B cell (primary cell): ENCODE results near the gene TSPAN15. TPM values are rescaled to one million over a fixed set of nuclear protein-coding genes. Genes with fewer than 3 reads are reported as not detected.

ENCODE experiments used
- ATAC-seq: fragments of 200-7000 bp; cut with Tn5 transposase; one replicate; pipeline ENCODE4 v1.10.0; 2021; ENCODE audit warnings: low read depth, mild to moderate bottlenecking, moderate number of reproducible peaks, moderate library complexity
- CTCF ChIA-PET: fragments of 350-600 bp; sonication (Branson Sonifier 250); formaldehyde crosslinking; loops from one replicate; lab custom pipeline; 2021; ENCODE audit warnings: antibody characterized with exemption, inconsistent platforms; lab: Charles Lee
- POLR2A ChIA-PET: fragments of 350-600 bp; sonication (Branson Sonifier 250); formaldehyde crosslinking; loops from one replicate; lab custom pipeline; 2021; ENCODE audit warnings: antibody characterized with exemption; lab: Charles Lee
- DNase-seq: peaks from one replicate; pipeline ENCODE4 v3.0.0; 2013
- H2AFZ ChIP-seq: 2 replicates; pipeline ENCODE4 v1.6.1; 2012; ENCODE audit warnings: mild to moderate bottlenecking, low read depth, low read length; ENCODE audit not compliant: insufficient read depth, poor library complexity, severe bottlenecking
- H3K27ac ChIP-seq, 2 donors: 1 replicate in 1 of 2; 2 replicates in 1 of 2; pipeline ENCODE4 v1.5.1; 2012 to 2013; ENCODE audit warnings: low read length in 2 of 2, mild to moderate bottlenecking in 2 of 2, moderate library complexity in 1 of 2
- H3K27me3 ChIP-seq, 4 experiments: fragments of 200-600 bp in 1 of 4; sonication (generic) in 1 of 4; replicated peaks in 1 of 4; 1 replicate in 2 of 4; 2 replicates in 2 of 4; pipeline versions ENCODE4 v1.6.1 to v1.7.0; 2013 to 2016; ENCODE audit warnings: low read length in 3 of 4, mild to moderate bottlenecking in 2 of 4, mixed read lengths in 1 of 4, moderate library complexity in 1 of 4; ENCODE audit not compliant: insufficient read depth in 4 of 4, control insufficient read depth in 3 of 4; ENCODE audit errors: control extremely low read depth in 1 of 4
- H3K36me3 ChIP-seq, 2 experiments: replicated peaks in 1 of 2; 1 replicate in 1 of 2; 2 replicates in 1 of 2; pipeline versions ENCODE4 v1.6.1 to v1.7.1; 2013; ENCODE audit warnings: low read length in 1 of 2; ENCODE audit not compliant: insufficient read depth in 2 of 2, control insufficient read depth in 1 of 2; ENCODE audit errors: control extremely low read depth in 1 of 2, extremely low read depth in 1 of 2
- H3K4me1 ChIP-seq, 2 donors: fragments of 200-600 bp in 1 of 2; sonication (generic) in 1 of 2; 1 replicate in 1 of 2; 2 replicates in 1 of 2; pipeline versions ENCODE4 v1.5.1 to v1.6.1; 2013 to 2017; ENCODE audit warnings: low read length in 2 of 2; ENCODE audit not compliant: control insufficient read depth in 2 of 2, insufficient read depth in 2 of 2
- H3K4me2 ChIP-seq: replicated peaks from 2 replicates; pipeline ENCODE3; 2012; ENCODE audit warnings: mild to moderate bottlenecking, low read depth, low read length; ENCODE audit not compliant: poor library complexity, severe bottlenecking
- H3K4me3 ChIP-seq, 5 experiments: fragments of 200-600 bp in 1 of 5; sonication (generic) in 1 of 5; 1 replicate in 3 of 5; 2 replicates in 2 of 5; pipeline versions ENCODE4 v1.5.1 to v1.7.0; 2011 to 2016; ENCODE audit warnings: low read length in 4 of 5, mild to moderate bottlenecking in 4 of 5, low read depth in 2 of 5, control low read depth in 1 of 5, moderate library complexity in 1 of 5; ENCODE audit not compliant: insufficient read depth in 1 of 5; ENCODE audit errors: control extremely low read depth in 1 of 5, extremely low read depth in 1 of 5
- H3K79me2 ChIP-seq: fragments of 200-600 bp; sonication (generic); one replicate; pipeline ENCODE4 v1.6.0; 2016; ENCODE audit warnings: low read length; ENCODE audit not compliant: control insufficient read depth, insufficient read depth
- H3K9ac ChIP-seq: fragments of 200-600 bp; sonication (generic); 2 replicates; pipeline ENCODE4 v1.6.1; 2017; ENCODE audit warnings: mild to moderate bottlenecking, low read length, moderate library complexity
- H3K9me3 ChIP-seq, 3 donors: one replicate each; pipeline versions ENCODE4 v1.6.1 to v1.7.1; 2013; ENCODE audit warnings: low read length in 2 of 3; ENCODE audit not compliant: control insufficient read depth in 2 of 3, insufficient read depth in 1 of 3; ENCODE audit errors: control extremely low read depth in 1 of 3
- H4K20me1 ChIP-seq: 2 replicates; pipeline ENCODE4 v1.6.0; 2012; ENCODE audit warnings: mild to moderate bottlenecking, low read length; ENCODE audit not compliant: insufficient read depth, control insufficient read depth, poor library complexity, severe bottlenecking
- H3K27ac Mint-ChIP-seq: one replicate; pipeline ENCODE4 v1.8.0; 2021; ENCODE audit warnings: mixed read lengths
- H3K27me3 Mint-ChIP-seq: one replicate; pipeline ENCODE4 v1.8.0; 2021; ENCODE audit warnings: mixed read lengths
- H3K4me1 Mint-ChIP-seq: one replicate; pipeline ENCODE4 v1.8.0; 2021; ENCODE audit warnings: mixed read lengths
- H3K4me3 Mint-ChIP-seq: one replicate; pipeline ENCODE4 v1.8.0; 2021; ENCODE audit warnings: mixed read lengths
- H3K9me3 Mint-ChIP-seq: one replicate; pipeline ENCODE4 v1.8.0; 2022; ENCODE audit warnings: mixed read lengths; ENCODE audit not compliant: insufficient read depth
- CTCF ChIP-seq: fragments of 200-600 bp; IDR thresholded peaks from one replicate; pipeline ENCODE4 v1.8.0; 2022; ENCODE audit warnings: antibody characterized with exemption, mild to moderate bottlenecking
- EZH2 ChIP-seq: IDR thresholded peaks from 2 replicates; pipeline ENCODE4 v1.6.1; 2012; ENCODE audit warnings: borderline replicate concordance, low read depth, mild to moderate bottlenecking, moderate library complexity, low read length; ENCODE audit not compliant: insufficient read depth, poor library complexity, severe bottlenecking
- WGBS: methylation state at CpG from one replicate; pipeline ENCODE4 v1.1.5; 2013; ENCODE audit warnings: missing lambda C conversion rate; ENCODE audit not compliant: insufficient coverage; 5-methylcytosine and 5-hydroxymethylcytosine counted together
- intact Hi-C: fragments of 100-400 bp; cut with micrococcal nuclease; formaldehyde crosslinking; loops from one replicate; pipeline ENCODE4 v1.10.0; 2022
- polyA plus RNA-seq: library from polyadenylated mRNA; depleted of rRNA; stranded (reverse); fragments of >200 nt; gene quantifications from 2 replicates; pipeline ENCODE4 v1.2.3, GENCODE V29; 2012
- total RNA-seq, 2 donors: library from RNA; stranded (reverse); fragments of 120-200 nt in 1 of 2; gene quantifications; 1 replicate in 1 of 2; 2 replicates in 1 of 2; pipeline versions ENCODE4 v1.2.3 to v1.2.4, GENCODE V29; 2013 to 2022

Gene TSPAN15
- total and polyA plus RNA-seq, 2 donors (not counting 1 experiment from before 2014, with no cell fraction given), result 0.13 to 0.52 TPM

- Histone ChIP-seq H2AFZ (no peak overlapping the region), H3K9me3 (peaks cover 0 to 9% (median 0%) of the 10 kb centered on the region in 3 donors), H3K4me3 (no peak overlapping the region), H3K27me3 (peaks cover 0 to 4% (median 1%) of the 10 kb centered on the region in 4 experiments), H3K36me3 (no peaks in the 10 kb centered on the region), H3K9ac (no peak overlapping the region), H3K4me1 (peaks cover 21 to 39% of the 10 kb centered on the region in 2 donors), H3K79me2 (no peaks in the 10 kb centered on the region), H3K4me2 (no peak overlapping the region), H3K27ac (no peak overlapping the region), H4K20me1 (no peaks in the 10 kb centered on the region)
- CTCF ChIA-PET, result interaction anchor here (0.6 to 1.3 kb wide), 3 partner anchors 18 to 1200 kb away, joined by 3 to 4 read pairs (median 3); no protein-coding TSS in a partner anchor
- DNase-seq, result no peak
- no peak overlapping the region for H3K4me3 Mint-ChIP-seq
- WGBS, result 60% methylated on average over 3 of the region's 3 CpGs
- ATAC-seq, result no peak
- POLR2A ChIA-PET, result no interaction called here
- peaks cover 15% of the 10 kb centered on the region for H3K27me3 Mint-ChIP-seq
- peaks cover 27% of the 10 kb centered on the region for H3K4me1 Mint-ChIP-seq
- H3K27ac Mint-ChIP-seq, result no peak overlapping the region
- intact Hi-C loops, result no loop called here
- no peak for TF ChIP-seq CTCF
- no peak for TF ChIP-seq EZH2
- H3K9me3 Mint-ChIP-seq, result no peaks in the 10 kb centered on the region
Measured at GRCh38 chr10:69412232-69412790, 39.0 kb upstream of the TSPAN15 start.

GRCh38 chr10:69413221-69413865, 37.9 kb upstream of the TSPAN15 start:
- Mint-ChIP-seq H3K4me3 (no peak overlapping the region), H3K27me3 (peaks cover 20% of the 10 kb centered on the region), H3K27ac (no peak overlapping the region), H3K9me3 (no peaks in the 10 kb centered on the region), H3K4me1 (peaks cover 23% of the 10 kb centered on the region)
- ATAC-seq (no peak), DNase-seq (peak; percentile 69)
- peaks cover 0 to 4% (median 1%) of the 10 kb centered on the region in 4 experiments for H3K27me3 ChIP-seq
- WGBS, result 6% methylated on average over 11 of the region's 13 CpGs
- no peak overlapping the region for H3K27ac ChIP-seq
- peaks cover 16 to 32% of the 10 kb centered on the region in 2 donors for H3K4me1 ChIP-seq
- peak; percentile 68 for TF ChIP-seq CTCF
- no peak for TF ChIP-seq EZH2
- peaks cover 0 to 7% (median 0%) of the 10 kb centered on the region in 3 donors for H3K9me3 ChIP-seq
- POLR2A ChIA-PET, result no interaction called here
- H4K20me1 ChIP-seq, result no peaks in the 10 kb centered on the region
- H3K9ac ChIP-seq, result no peak overlapping the region
- CTCF ChIA-PET, result interaction anchor here (0.6 to 1.3 kb wide), 7 partner anchors 9 to 1201 kb away, joined by 3 to 7 read pairs (median 3); no protein-coding TSS in a partner anchor
- H2AFZ ChIP-seq, result no peak overlapping the region
- intact Hi-C loops, result loop anchor here (1.0 kb wide), 1 partner anchor 176 kb away; no protein-coding TSS in a partner anchor
- H3K4me3 ChIP-seq, result no peak overlapping the region
- no peaks in the 10 kb centered on the region for H3K36me3 ChIP-seq
- H3K79me2 ChIP-seq, result no peaks in the 10 kb centered on the region
- peak overlapping the region; percentile 30 for H3K4me2 ChIP-seq
